SK-N-SH (cell line): ENCODE results near the gene FXYD2. TPM values are rescaled to one million over a fixed set of nuclear protein-coding genes. Genes with fewer than 3 reads are reported as not detected.

Experiments
- CTCF ChIA-PET: fragments of 300-600, 350-600 bp; formaldehyde crosslinking; extraction: SDS; loops from one replicate; lab custom pipeline; 2021; lab: Yijun Ruan, JAX
- POLR2A ChIA-PET: fragments of 350-600 bp; sonication (Branson Sonifier 250); formaldehyde crosslinking; extraction: SDS; loops from one replicate; lab custom pipeline; 2020; ENCODE audit warnings: antibody characterized with exemption, inconsistent platforms; lab: Yijun Ruan, JAX
- DNase-seq: peaks from one replicate; pipeline ENCODE4 v3.0.0; 2012
- H2AFZ ChIP-seq: fragments of 200-600 bp; sonication (generic); 2 replicates; pipeline ENCODE4 v1.8.1; 2016; ENCODE audit warnings: antibody characterized with exemption, mild to moderate bottlenecking, low read depth
- H3F3A ChIP-seq: fragments of 200-600 bp; sonication (generic); replicated peaks from 2 replicates; pipeline ENCODE3; 2016; ENCODE audit warnings: antibody characterized with exemption, mild to moderate bottlenecking; ENCODE audit not compliant: insufficient read depth
- H3K27ac ChIP-seq, 2 experiments: fragments of 200-500 bp in 1 of 2; fragments of 200-600 bp in 1 of 2; sonication (Bioruptor generic) in 1 of 2; sonication (generic), shearing (Covaris generic) in 1 of 2; 2 replicates each; pipeline versions ENCODE4 v1.5.1 to v1.6.1; 2014 to 2016; ENCODE audit warnings: low read depth in 2 of 2, inconsistent platforms in 1 of 2, low read length in 1 of 2, mild to moderate bottlenecking in 1 of 2, mixed read lengths in 1 of 2
- H3K27me3 ChIP-seq: fragments of 200-600 bp; sonication (generic), shearing (Covaris generic); 2 replicates; pipeline ENCODE4 v1.6.1; 2016; ENCODE audit warnings: mixed run types; ENCODE audit not compliant: insufficient read depth
- H3K36me3 ChIP-seq, 2 experiments: fragments of 200-500 bp in 1 of 2; fragments of 200-600 bp in 1 of 2; sonication (Bioruptor generic) in 1 of 2; sonication (generic) in 1 of 2; replicated peaks in 1 of 2; 2 replicates each; pipeline versions ENCODE3 to v1.5.1; 2014 to 2016; ENCODE audit warnings: low read length in 1 of 2, mild to moderate bottlenecking in 1 of 2; ENCODE audit not compliant: insufficient read depth in 2 of 2, control insufficient read depth in 1 of 2
- H3K4me1 ChIP-seq, 2 experiments: fragments of 200-500 bp in 1 of 2; fragments of 200-600 bp in 1 of 2; sonication (Bioruptor generic) in 1 of 2; sonication (generic), shearing (Covaris generic) in 1 of 2; 2 replicates each; pipeline versions ENCODE4 v1.5.1 to v1.6.1; 2014 to 2016; ENCODE audit warnings: low read depth in 1 of 2, low read length in 1 of 2, mixed run types in 1 of 2; ENCODE audit not compliant: insufficient read depth in 2 of 2, control insufficient read depth in 1 of 2
- H3K4me2 ChIP-seq: fragments of 200-600 bp; sonication (generic), shearing (Covaris generic); 2 replicates; pipeline ENCODE4 v1.6.1; 2017; ENCODE audit warnings: mixed run types
- H3K4me3 ChIP-seq, 2 experiments: fragments of 200-500 bp in 1 of 2; fragments of 200-600 bp in 1 of 2; sonication (Bioruptor generic) in 1 of 2; sonication (generic), shearing (Covaris generic) in 1 of 2; 2 replicates each; pipeline versions ENCODE4 v1.5.1 to v1.8.1; 2014 to 2016; ENCODE audit warnings: low read depth in 2 of 2, inconsistent platforms in 1 of 2, low read length in 1 of 2, mild to moderate bottlenecking in 1 of 2, mixed read lengths in 1 of 2, moderate library complexity in 1 of 2
- H3K79me2 ChIP-seq: fragments of 200-600 bp; sonication (generic); 2 replicates; pipeline ENCODE4 v1.8.1; 2017; ENCODE audit warnings: mild to moderate bottlenecking; ENCODE audit not compliant: insufficient read depth
- H3K9ac ChIP-seq: fragments of 200-600 bp; sonication (generic); 2 replicates; pipeline ENCODE4 v1.6.1; 2017; ENCODE audit warnings: mixed run types
- H3K9me2 ChIP-seq: fragments of 200-600 bp; sonication (generic); 2 replicates; pipeline ENCODE4 v1.6.1; 2017; ENCODE audit warnings: mixed run types
- H3K9me3 ChIP-seq: fragments of 200-600 bp; sonication (generic); 2 replicates; pipeline ENCODE4 v1.6.1; 2017; ENCODE audit warnings: mixed run types, mild to moderate bottlenecking, moderate library complexity
- H4K20me1 ChIP-seq: fragments of 200-600 bp; sonication (generic); 2 replicates; pipeline ENCODE4 v1.6.1; 2017; ENCODE audit warnings: mild to moderate bottlenecking, mixed run types; ENCODE audit not compliant: insufficient read depth
- CHD2 ChIP-seq: fragments of 150-350 bp; IDR thresholded peaks from 2 replicates; pipeline ENCODE4 v1.6.1; 2018; ENCODE audit warnings: low read length; ENCODE audit not compliant: partially characterized antibody
- EZH2phosphoT487 ChIP-seq: fragments of 200-600 bp; sonication (generic); IDR thresholded peaks from 2 replicates; pipeline ENCODE4 v1.6.1; 2017; ENCODE audit warnings: low read depth, mixed run types, mild to moderate bottlenecking, antibody characterized with exemption, moderate library complexity, borderline replicate concordance
- FOXJ3 ChIP-seq: sonication (generic); formaldehyde crosslinking; IDR thresholded peaks from 2 replicates; pipeline ENCODE4 v1.5.1; 2020; ENCODE audit warnings: mild to moderate bottlenecking, missing genetic modification reagents
- FOXM1 ChIP-seq: IDR thresholded peaks from 2 replicates; pipeline ENCODE4 v1.4.0; 2012; ENCODE audit warnings: low read depth, mild to moderate bottlenecking
- GABPA ChIP-seq: IDR thresholded peaks from 2 replicates; pipeline ENCODE4 v1.4.0; 2012; ENCODE audit warnings: low read depth, mild to moderate bottlenecking
- GATA2 ChIP-seq: sonication (generic); formaldehyde crosslinking; IDR thresholded peaks from 2 replicates; pipeline ENCODE4 v1.5.0; 2020; ENCODE audit warnings: mild to moderate bottlenecking, missing genetic modification reagents
- NFIC ChIP-seq: IDR thresholded peaks from 2 replicates; pipeline ENCODE4 v1.4.0; 2012; ENCODE audit warnings: borderline replicate concordance
- POLR2AphosphoS5 ChIP-seq: IDR thresholded peaks from 2 replicates; pipeline ENCODE4 v1.6.1; 2012; ENCODE audit warnings: low read depth, low read length
- RAD21 ChIP-seq: IDR thresholded peaks from 2 replicates; pipeline ENCODE4 v1.6.1; 2012; ENCODE audit warnings: mild to moderate bottlenecking, low read length
- RCOR1 ChIP-seq: fragments of 150-350 bp; IDR thresholded peaks from 2 replicates; pipeline ENCODE4 v1.6.1; 2017; ENCODE audit warnings: antibody characterized with exemption, low read length
- SIN3A ChIP-seq: IDR thresholded peaks from 2 replicates; pipeline ENCODE4 v1.6.1; 2012; ENCODE audit warnings: low read depth, mild to moderate bottlenecking, low read length, moderate library complexity, borderline replicate concordance
- SMC3 ChIP-seq: IDR thresholded peaks from 2 replicates; pipeline ENCODE4 v1.6.1; 2012; ENCODE audit warnings: low read depth, low read length, improper control_type of control experiment
- TAF1 ChIP-seq: IDR thresholded peaks from 2 replicates; pipeline ENCODE4 v1.6.1; 2012; ENCODE audit warnings: low read depth, mild to moderate bottlenecking, low read length, moderate library complexity, borderline replicate concordance
- TCF12 ChIP-seq: IDR thresholded peaks from 2 replicates; pipeline ENCODE4 v1.4.0; 2012
- TEAD4 ChIP-seq: IDR thresholded peaks from 2 replicates; pipeline ENCODE4 v1.4.0; 2012; ENCODE audit warnings: mild to moderate bottlenecking, borderline replicate concordance; ENCODE audit not compliant: insufficient read depth
- USF1 ChIP-seq: IDR thresholded peaks from 2 replicates; pipeline ENCODE4 v1.4.0; 2012; ENCODE audit warnings: low read depth, borderline replicate concordance
- USF2 ChIP-seq: fragments of 150-350 bp; IDR thresholded peaks from 2 replicates; pipeline ENCODE4 v1.6.1; 2017; ENCODE audit warnings: antibody characterized with exemption, low read length, low read depth, borderline replicate concordance
- YY1 ChIP-seq: IDR thresholded peaks from 2 replicates; pipeline ENCODE4 v1.4.0; 2012; ENCODE audit warnings: low read depth, mild to moderate bottlenecking
- WGBS: methylation state at CpG from one replicate; pipeline ENCODE4 v1.1.6; 2017; ENCODE audit warnings: low lambda C conversion rate; 5-methylcytosine and 5-hydroxymethylcytosine counted together
- polyA plus RNA-seq, 3 experiments: library from polyadenylated mRNA; depleted of rRNA; stranded (reverse); fragments of >200 nt; gene quantifications; 2 replicates each; pipeline ENCODE4 v1.2.3, GENCODE V29; 2012
- TF ChIP-seq, protein P1 (sequence below): IDR thresholded peaks from 2 replicates; pipeline ENCODE4 v1.4.0; 2012; ENCODE audit warnings: low read depth
- TF ChIP-seq, protein P2 (sequence below): IDR thresholded peaks from 2 replicates; pipeline ENCODE4; 2012
- TF ChIP-seq, protein P3 (sequence below): fragments of 200-600 bp; sonication (generic); IDR thresholded peaks from 2 replicates; pipeline ENCODE4 v1.6.1; 2017; ENCODE audit warnings: antibody characterized with exemption, mild to moderate bottlenecking, moderate library complexity

The FXYD2 gene
- polyA plus RNA-seq, 1 of the 3 experiments (the other 2 are of a cell fraction) = not detected

GRCh38 chr11:117807482-117808327 is 16.8 kb downstream of the FXYD2 start (continued):
- no peak for TF ChIP-seq EZH2phosphoT487
- TF ChIP-seq TCF12 = no peak
- TF ChIP-seq TAF1 = no peak
- TF ChIP-seq RAD21 = peak; percentile 84
- TF ChIP-seq, protein P1, sequence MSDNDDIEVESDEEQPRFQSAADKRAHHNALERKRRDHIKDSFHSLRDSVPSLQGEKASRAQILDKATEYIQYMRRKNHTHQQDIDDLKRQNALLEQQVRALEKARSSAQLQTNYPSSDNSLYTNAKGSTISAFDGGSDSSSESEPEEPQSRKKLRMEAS = no peak
- no peak for TF ChIP-seq FOXM1

DNA sequence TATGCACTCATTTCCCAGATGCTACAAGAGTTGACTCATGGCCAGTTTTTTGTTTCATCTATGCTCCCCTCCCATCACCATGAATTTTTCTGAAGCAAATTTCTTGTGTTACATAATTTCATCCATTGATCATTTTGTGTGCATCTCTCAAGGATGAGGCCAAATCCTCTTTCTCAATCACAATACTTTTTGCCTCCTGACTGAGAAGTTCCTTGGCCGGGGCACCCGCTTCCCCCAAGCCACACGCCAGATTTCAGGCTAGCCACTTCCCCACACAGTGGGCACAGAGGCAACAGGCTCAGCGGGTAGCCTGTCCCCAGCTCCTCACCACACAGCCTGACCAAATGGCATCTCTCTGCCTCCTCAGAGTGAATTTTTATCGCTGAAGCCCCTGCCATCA is 17.7 kb downstream of the FXYD2 start:
- ChIA-PET CTCF (interaction anchor here (0.6 to 15.4 kb wide), 56 partner anchors 8 to 520 kb away, joined by 3 to 449 read pairs (median 4); partner anchors contain the start of genes DSCAML1 and FXYD2), POLR2A (no interaction called here)
- H3K4me2 ChIP-seq = no peak overlapping the region
- H4K20me1 ChIP-seq = no peaks in the 10 kb centered on the region
- no peaks in the 10 kb centered on the region for H3K79me2 ChIP-seq
- no peak overlapping the region for H3K4me3 ChIP-seq
- no peaks in the 10 kb centered on the region for H3K36me3 ChIP-seq
- H3K27me3 ChIP-seq = peaks cover 18% of the 10 kb centered on the region; the same call in 1 of the 2 replicates
- no peaks in the 10 kb centered on the region for H3K9me3 ChIP-seq
- WGBS = 68% methylated on average over 4 of the region's 5 CpGs
- peaks cover 0 to 5% of the 10 kb centered on the region in 2 experiments; a peak in 1 of 4 replicates for H3K4me1 ChIP-seq
- no peak for DNase-seq
- H3K9ac ChIP-seq = no peak overlapping the region
- H2AFZ ChIP-seq = no peak overlapping the region
- no peak overlapping the region for H3K27ac ChIP-seq
- no peaks in the 10 kb centered on the region for H3K9me2 ChIP-seq
- TF ChIP-seq POLR2AphosphoS5 = no peak
- no peak for TF ChIP-seq TEAD4
- TF ChIP-seq, protein P2, sequence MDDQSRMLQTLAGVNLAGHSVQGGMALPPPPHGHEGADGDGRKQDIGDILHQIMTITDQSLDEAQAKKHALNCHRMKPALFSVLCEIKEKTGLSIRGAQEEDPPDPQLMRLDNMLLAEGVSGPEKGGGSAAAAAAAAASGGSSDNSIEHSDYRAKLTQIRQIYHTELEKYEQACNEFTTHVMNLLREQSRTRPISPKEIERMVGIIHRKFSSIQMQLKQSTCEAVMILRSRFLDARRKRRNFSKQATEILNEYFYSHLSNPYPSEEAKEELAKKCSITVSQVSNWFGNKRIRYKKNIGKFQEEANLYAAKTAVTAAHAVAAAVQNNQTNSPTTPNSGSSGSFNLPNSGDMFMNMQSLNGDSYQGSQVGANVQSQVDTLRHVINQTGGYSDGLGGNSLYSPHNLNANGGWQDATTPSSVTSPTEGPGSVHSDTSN = no peak
- no peak for TF ChIP-seq YY1
- no peak for TF ChIP-seq TCF12
- TF ChIP-seq SMC3 = no peak
- no peak for TF ChIP-seq GABPA
- TF ChIP-seq, protein P3, sequence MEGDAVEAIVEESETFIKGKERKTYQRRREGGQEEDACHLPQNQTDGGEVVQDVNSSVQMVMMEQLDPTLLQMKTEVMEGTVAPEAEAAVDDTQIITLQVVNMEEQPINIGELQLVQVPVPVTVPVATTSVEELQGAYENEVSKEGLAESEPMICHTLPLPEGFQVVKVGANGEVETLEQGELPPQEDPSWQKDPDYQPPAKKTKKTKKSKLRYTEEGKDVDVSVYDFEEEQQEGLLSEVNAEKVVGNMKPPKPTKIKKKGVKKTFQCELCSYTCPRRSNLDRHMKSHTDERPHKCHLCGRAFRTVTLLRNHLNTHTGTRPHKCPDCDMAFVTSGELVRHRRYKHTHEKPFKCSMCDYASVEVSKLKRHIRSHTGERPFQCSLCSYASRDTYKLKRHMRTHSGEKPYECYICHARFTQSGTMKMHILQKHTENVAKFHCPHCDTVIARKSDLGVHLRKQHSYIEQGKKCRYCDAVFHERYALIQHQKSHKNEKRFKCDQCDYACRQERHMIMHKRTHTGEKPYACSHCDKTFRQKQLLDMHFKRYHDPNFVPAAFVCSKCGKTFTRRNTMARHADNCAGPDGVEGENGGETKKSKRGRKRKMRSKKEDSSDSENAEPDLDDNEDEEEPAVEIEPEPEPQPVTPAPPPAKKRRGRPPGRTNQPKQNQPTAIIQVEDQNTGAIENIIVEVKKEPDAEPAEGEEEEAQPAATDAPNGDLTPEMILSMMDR = no peak
- no peak for TF ChIP-seq SIN3A
- no peak for TF ChIP-seq CHD2
- TF ChIP-seq USF2 = no peak
- TF ChIP-seq FOXJ3 (CRISPR knock-in tag) = no peak
- TF ChIP-seq EZH2phosphoT487 = no peak
- TF ChIP-seq NFIC = no peak
- no peak for TF ChIP-seq USF1
- TF ChIP-seq GATA2 (CRISPR knock-in tag) = no peak
- no peak for TF ChIP-seq RCOR1
- TF ChIP-seq, protein P1 = no peak
- H3F3A ChIP-seq = no peaks in the 10 kb centered on the region
